GM12864 (cell line): ENCODE measurements around the gene LSP1.

Experiments
- DNase-seq: peaks from one replicate; pipeline ENCODE4 v3.0.0-alpha.2; 2011; ENCODE audit warnings: low read depth
- H3K4me3 ChIP-seq: 2 replicates; pipeline ENCODE4 v1.5.1; 2011; ENCODE audit warnings: mild to moderate bottlenecking, low read depth, low read length, control low read depth
- TF ChIP-seq, protein P1 (sequence below): IDR thresholded peaks from 2 replicates; pipeline ENCODE4 v1.5.1; 2011; ENCODE audit warnings: low read depth, mild to moderate bottlenecking, moderate library complexity, low read length, control low read depth, inconsistent platforms; ENCODE audit errors: missing control alignments

Gene LSP1

DNA sequence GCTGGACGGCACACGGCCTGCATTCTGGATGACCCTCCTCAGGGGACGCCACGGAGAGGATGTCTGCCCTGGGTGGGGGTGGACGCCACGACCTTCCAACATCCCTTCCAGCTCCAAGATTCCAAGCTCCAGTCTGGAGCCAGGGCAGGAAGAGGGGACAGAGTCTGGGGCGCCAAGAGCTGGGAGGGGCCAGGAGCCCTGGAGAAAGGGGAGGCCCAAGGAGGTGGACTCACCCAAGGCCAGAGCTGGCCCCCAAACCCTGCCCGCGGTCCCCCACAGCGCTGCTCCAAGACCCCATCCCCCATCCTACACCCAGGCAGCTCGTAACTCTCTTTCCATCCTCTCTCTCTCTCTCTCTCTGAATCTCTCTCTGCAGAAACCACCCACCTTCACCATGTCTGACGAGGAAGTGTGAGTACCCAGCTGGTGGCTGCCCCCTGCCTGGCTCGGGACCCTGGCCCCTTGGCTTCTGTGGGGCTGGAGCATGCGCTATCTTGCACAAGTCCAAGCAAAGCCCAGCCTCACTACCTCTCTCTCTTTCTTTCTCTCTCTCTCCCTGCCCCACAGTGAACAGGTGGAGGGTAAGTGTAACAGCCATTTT lies 69.7 kb downstream of the LSP1 start:
- H3K4me3 ChIP-seq: no peak overlapping the region
- DNase-seq: no peak
- TF ChIP-seq, protein P1, sequence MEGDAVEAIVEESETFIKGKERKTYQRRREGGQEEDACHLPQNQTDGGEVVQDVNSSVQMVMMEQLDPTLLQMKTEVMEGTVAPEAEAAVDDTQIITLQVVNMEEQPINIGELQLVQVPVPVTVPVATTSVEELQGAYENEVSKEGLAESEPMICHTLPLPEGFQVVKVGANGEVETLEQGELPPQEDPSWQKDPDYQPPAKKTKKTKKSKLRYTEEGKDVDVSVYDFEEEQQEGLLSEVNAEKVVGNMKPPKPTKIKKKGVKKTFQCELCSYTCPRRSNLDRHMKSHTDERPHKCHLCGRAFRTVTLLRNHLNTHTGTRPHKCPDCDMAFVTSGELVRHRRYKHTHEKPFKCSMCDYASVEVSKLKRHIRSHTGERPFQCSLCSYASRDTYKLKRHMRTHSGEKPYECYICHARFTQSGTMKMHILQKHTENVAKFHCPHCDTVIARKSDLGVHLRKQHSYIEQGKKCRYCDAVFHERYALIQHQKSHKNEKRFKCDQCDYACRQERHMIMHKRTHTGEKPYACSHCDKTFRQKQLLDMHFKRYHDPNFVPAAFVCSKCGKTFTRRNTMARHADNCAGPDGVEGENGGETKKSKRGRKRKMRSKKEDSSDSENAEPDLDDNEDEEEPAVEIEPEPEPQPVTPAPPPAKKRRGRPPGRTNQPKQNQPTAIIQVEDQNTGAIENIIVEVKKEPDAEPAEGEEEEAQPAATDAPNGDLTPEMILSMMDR: no peak

DNA sequence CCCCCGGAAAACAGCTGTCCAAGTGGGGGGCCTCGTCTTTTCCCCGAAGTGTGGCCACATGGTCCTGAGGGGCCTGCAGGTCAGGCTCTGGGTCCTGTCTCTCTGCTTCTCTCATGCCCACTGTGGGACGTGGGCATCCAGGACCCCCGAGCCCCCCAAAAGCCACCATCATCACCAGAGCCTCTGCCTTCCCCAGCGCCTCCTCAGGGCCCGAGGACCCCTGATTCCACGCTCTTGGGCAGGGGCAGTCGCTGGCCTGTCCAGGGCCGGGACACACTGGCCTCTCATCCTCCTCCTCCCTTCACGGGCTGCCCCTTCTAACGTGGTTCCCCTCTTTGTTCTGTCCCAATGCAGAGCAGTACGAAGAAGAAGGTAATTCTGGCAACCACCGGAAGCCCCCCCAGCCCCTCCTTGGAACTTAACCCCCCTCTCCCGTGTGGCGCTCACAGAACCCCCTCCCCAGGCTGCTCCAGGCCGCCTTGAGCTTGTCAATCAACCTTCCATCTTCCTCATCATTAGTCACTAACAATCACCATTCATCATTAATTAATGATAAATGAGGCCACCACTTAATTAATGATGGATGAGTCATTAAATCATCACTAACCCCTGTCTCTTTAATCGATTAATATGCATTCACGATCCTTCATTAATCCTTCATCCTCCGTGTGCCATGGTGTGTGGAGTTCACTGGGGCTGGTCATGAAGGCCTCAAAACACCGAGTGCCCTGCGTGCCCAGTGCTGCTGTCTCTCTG lies 70.5 kb downstream of the LSP1 start:
- TF ChIP-seq, protein P1: no peak
- DNase-seq: no peak
- no peak overlapping the region for H3K4me3 ChIP-seq

DNA sequence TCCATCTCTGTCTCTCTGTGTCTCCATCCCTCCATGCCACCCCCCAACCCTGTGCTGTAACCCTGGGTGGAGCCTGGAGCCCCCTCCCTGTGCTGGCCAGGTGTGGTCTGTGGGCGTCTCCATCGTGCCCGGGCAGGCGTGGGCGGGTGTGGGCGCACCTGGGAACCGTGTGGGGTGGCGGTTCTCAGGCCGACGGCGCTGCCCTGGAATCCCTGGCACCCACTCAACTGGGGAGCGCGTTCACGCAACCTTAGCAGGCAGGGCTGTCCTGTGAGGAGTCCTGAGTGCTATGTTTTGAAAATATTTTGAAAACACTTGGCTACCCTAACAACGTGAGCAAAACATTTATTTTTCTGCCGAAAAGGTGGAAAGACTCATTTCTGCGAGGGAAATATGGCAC lies 71.3 kb downstream of the LSP1 start:
- no peak overlapping the region for H3K4me3 ChIP-seq
- TF ChIP-seq, protein P1: no peak
- no peak for DNase-seq

DNA sequence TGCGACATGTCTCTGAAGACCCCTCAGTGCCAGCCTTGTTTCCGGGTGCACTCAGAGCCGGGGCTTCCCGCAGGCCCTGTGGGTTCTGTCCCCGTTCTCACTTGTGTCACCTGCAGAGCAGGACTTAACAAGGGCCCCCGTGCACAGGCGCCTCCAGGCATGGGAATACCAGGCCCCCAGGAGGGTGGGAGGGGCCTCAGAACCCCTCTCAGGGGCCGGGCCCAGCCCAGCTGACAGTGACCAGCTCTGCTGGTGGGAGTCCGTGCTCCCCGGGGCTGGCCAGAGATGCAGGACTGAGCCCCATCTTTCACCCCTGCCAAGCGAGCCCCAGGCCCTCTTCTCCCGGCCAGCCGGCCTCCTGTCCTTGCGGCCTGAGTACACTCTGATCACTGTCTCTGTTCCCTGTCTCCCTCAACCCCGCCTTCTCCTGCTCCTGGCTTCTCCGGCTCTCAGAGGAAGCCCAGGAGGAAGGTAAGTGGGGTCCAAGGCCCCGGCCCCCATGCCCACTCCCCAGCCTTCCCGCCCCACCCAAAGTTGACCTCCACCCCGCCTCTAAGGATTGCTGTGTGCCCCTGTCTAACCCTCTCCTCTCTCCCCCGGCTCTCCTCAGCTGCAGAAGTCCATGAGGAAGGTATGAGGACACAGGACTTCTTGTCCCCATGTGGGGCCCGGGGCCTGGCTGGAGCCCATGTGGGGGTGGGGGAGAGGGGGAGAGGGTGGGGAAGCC lies 71.9 kb downstream of the LSP1 start:
- no peak overlapping the region for H3K4me3 ChIP-seq
- DNase-seq: no peak
- TF ChIP-seq, protein P1: no peak

DNA sequence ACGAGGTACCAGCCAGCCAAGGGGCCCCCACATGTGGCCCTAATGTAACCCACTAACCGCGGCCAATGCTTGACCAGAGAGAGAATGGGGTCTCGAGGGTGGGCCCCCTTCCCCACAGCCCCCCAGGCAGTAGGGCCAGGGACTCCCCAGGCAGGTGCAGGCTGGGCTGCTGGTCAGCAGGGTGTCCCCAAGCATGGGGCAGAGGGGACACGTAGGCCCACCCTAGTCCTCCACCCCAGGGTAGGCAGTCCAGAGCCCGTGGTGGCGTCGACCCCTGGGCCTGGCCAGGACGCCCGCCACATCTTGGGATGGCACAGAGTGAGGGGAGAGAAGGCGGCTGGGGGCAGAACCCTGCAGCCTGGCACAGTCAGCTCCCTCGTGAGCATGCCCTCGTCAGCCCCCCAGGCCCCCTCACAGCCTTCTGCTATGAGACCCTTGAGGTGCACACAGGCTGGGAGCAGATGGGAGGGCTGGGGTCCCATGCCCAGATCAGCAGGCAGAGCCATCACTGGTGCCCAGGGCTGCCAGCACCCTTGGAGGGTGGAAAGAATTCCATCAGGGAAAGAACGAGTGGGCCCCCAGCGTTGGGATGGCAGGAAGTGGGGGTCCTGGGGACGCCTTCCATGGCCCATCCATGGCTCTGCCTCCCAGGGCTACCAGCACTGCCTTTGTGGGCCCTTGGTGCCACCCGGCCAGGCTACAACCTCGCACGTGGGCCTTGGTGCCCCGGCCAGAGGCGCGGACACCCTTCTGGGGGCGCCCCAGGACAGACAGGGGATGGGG lies 72.7 kb downstream of the LSP1 start:
- DNase-seq: no peak
- TF ChIP-seq, protein P1: no peak
- H3K4me3 ChIP-seq: no peak overlapping the region

DNA sequence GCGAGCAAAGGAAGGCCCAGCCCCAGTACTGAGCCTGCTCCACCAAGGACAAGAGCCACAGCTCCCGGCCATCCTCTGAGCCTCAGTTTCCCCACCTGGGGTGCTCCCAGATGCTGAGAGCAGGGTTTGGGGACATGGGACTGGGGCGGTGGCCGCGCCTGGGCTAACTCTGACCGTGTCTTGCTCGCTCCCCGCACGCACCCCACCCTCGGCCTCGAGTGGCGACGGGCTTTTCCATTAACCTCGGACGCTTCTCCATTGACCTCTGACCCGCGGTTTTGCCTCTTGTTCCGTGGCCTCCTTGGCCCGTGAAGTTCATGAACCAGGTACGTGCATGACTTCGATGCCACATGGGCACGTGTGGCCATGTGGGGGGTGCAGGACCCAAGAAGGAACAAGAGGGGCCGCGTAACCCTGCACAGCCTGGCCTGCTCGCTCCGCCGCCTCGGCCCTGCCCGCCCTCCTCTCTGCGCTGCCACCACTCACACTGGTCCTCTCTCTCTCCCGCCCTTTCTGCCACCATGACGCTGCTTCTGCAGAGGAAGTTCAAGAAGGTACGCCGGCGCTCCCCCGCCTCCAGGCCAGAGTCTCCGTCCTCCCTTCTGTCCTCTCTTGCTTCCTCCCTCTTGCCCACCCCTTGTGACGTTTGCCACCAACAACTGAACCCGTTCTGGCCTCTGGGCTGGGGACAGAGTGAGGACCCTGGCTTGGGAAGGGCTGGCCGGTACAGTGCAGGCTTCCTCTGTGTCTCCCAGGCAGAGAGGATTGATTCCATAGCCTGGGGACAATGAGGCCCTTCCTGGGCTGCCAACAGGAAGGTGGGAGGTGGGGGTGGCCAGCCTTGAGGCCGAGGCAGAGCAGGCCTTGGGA lies 73.5 kb downstream of the LSP1 start:
- TF ChIP-seq, protein P1: no peak
- no peak overlapping the region for H3K4me3 ChIP-seq
- DNase-seq: no peak
